ENCODE data around the gene NOX5.

Gene NOX5

DNA sequence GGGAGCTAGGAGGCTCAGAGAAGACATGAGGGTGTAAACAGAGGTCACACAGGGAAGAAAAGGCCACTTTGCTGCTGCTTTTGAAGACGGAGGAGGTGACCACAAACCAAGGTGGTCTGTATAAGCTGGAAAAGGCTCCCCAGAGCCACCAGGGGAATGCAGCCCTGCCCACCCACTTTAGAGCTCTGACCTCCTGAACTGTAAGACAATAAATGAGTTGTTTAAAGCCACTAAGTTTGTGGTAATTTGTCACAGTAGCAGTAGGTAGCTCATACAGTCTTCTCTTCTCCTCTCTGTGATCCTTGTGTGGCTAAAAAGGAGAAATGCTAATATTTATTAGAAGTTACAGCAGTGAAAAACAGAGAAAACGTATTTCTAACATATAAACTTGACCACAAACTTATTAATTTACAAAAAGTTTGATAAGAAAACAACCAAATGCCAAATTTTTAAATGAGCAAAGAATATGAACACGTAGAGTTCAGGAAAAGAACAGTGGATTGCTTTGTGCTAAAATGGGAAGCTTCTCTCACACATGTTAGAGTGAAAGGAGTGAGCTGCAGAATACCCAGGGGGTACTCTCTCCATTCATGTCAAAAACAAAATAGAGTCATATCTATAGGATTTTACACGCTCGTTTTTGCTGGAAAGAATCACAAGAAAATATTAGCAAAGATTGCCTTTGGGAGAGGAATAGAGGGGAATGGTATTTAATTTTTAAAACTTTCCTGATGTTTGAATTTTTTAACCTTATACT, 71.0 kb downstream of the NOX5 start:
- no peak for DNase-seq

DNA sequence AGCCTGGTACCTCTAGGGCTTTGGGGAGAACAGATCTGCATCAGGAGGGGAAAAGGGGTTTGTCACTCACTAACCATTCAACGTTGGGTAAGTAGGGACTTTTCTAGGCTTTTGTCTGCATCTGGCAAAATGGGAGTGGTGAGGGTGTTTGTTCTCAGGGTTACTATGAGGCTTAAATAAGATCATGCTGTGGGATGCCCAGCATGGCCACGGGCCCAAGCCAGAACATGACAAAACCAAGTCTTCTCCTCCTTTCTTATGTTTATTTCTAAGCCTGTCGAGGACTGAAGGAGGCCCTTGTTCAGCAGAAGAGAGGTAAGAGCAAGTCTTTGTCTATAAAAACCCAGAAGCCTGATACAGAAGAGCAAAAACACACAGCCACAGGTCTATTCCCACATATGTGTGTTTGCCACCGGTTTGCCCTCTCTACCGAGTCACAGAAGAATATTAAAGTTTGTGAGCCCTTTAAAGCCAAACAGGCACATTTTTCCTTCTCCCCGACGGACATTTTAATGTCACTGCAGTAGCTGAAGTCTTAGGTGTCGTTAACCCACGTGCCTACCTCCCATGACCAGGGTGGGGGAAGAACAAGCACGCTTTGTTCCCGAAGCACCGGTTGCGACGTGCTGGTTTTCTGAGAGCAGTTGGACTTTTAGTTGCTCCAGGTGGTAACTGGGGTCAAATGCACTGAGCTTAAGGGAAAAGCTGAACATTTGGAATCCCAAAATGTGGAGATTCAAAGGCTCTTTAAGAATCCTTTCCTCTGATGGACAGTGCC, 72.1 kb downstream of the NOX5 start:
- DNase-seq: no peak

DNA sequence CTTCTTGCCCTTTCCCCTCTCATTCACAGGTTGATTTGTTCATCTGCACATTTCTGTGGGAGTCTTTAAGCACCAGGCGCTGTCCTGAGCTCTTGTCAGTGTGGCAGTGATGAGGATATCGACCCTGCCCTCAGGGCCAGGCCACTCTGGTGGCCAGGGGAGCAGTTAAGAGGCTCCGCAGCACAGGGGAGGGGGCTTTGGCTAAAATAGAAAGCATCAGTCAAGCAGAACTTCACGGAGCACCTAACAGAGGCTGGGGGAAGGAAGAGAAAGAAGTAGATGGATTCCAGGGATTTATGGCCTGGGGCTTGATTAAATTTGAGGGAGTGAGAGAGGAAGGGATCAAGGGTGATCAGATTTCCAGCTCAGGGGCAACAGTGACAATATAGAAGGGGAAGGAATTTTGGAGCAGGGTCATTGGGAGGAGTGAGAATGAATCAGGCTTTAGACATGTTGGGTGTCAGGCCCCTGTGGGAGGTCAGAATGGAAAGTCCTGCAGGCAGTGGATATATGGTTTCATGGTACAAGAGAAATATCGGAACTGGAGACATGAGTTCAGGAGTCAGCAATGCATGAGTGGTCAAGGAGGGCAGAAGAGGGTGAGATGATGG, 73.0 kb downstream of the NOX5 start:
- DNase-seq: no peak

DNA sequence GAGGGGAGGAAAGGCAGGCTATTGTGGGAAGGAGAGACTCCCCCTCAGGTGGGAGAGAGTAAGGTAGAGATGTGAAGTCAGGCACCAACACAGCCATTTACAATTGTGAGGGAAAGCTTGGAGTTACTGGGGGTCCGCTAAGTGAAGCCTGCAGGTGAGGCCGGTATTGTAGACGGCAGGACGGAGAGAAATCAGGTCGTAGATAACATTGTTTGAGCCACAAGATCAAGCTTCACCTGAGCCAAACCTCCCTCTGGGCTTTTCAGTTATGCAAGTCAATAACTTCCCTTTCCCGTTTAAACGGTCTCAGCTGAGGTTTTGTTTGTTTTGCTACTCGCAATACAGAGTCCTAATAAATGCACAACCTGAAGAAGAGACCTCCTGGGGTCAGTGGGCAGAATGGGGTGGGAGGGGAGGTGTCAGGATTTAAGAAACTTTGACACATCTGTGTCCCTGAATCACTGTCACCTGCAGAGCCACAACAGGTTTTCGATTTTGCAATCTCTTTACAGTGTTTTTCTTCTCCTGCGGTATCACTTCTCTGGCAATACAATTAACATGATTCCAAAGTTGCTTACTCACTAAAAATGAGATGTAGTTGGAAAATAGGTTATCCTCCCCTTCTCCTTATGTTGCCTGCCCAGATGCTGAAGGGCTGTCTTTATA, 73.9 kb downstream of the NOX5 start:
- no peak for DNase-seq

DNA sequence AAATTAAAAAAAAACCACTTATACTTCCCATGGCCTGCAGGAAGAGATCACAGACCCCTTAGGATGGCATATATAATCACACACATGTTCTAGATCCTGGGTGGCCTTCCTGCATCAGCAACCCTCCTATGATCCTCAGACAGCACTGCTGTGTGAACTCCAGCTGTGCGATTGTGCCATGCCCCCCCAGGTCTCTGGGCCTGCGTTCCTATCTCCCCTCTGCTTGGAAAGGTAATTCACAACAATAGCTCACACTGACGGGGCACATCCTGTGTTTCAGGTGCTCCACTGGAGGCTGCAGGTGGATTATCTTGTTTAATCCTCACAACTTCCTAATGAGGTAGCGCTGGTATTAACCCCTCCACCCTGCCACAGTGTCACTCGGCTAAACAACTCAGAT, 74.8 kb downstream of the NOX5 start:
- no peak for DNase-seq

DNA sequence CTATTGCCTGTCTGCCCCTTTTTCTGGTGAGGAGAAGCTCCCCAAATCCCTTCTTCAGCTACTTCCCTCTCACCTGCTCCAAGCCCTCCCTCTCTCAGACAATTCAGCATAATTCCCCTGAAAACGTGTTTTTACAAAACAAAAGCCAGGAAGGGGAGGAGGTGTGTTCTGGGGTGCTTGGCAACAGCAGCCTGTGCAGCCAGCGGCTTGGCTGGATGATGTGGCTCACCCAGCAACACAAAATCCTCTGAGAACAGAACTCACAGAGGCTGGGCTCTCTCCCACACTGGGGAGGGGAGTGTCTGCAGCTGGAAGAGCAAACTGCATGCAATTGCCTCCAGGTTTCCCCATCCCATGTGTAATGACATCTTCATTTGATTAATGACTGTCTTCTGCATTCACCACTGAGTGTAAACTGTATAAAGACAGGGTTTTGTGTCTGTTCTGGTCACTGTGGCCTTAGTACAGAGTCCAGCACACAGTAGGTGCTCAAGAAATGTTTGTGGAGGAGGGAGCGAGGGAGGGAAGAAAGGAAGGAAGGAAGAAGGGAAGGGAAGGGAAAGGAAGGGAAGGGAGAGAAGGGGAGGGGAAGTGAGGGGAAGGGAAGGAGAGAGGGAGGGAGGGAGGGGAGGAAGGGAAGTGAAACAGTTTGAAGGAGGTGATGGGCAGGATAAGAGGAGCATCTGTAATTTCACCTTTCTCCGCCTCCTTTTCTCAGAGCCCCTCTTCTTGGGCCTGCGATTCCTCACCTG, 75.9 kb downstream of the NOX5 start:
- DNase-seq: no peak

DNA sequence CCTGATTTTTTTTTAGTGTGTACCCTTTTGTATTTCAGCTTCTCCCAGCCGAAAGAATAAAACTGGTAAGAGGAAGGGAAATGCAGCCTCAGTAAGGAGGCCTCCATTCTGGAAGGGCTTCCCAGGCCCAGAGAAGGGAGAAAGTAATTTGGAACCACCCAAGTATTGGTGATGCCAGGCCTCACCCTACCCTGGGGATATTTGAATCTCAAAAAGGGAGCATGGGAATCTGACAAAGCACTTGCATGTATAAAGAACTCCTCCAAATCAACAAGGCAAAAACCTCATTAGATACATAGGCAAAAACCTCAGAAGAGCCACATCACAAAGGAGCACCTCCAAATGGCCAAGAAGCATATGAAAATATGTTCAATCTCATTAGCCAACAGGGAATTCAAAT, 77.2 kb downstream of the NOX5 start:
- no peak for DNase-seq

DNA sequence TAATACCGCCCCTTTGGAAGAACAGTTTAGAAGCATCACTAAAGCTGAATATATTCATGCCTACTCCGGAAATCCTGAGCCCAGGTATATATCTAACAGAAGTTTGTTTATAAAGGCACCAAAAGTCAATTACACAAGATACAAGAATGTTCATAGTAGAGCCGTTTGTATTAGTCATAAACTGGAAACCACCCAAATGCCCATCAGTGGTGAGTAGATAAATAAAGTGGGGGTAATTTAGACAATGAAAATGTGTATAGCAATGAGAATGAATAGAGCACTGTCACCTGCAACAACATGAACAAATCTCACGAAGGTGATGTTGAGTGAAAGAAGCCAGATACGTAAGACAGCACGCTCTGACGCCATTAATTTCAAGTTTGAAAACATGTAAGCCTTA, 77.7 kb downstream of the NOX5 start:
- DNase-seq: no peak

DNA sequence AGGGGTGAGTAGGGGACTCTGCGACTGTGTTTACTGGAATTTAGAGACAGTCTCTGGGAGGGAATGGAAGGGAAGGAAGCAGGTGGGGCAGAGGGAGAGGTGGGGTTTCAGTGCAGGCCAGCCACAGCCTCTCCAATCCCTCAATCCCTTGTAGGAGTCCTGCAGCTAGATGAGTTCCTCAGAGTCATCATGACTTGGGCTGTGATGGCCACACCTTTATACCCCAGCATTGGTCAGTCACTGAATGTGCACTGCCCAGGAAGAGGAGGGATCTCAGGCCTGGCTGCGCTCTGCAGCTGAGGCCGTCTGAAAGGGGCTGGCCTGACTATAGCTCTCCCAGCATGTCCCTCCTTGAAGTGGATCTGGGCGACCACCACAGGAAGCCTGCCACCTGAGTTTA, 78.6 kb downstream of the NOX5 start:
- DNase-seq: no peak

DNA sequence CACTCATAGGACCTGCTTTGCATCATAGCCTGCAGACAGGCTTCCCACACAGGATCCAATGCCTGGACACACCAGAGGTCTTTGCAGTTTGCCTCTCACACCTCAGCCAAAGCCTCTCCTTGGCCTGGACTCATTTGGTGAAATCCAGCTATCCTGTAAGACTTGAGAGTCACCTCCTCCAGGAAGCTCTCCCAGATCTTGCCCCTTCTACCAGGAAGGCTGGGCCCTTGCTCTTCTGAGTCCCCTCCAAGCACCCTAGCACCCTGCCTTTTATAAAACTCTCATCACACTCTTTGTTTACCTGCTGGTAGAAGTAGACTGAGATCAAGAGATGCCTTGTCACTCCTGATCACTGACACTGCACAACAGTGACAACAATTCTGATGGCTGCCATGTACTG, 79.1 kb downstream of the NOX5 start:
- no peak for DNase-seq

DNA sequence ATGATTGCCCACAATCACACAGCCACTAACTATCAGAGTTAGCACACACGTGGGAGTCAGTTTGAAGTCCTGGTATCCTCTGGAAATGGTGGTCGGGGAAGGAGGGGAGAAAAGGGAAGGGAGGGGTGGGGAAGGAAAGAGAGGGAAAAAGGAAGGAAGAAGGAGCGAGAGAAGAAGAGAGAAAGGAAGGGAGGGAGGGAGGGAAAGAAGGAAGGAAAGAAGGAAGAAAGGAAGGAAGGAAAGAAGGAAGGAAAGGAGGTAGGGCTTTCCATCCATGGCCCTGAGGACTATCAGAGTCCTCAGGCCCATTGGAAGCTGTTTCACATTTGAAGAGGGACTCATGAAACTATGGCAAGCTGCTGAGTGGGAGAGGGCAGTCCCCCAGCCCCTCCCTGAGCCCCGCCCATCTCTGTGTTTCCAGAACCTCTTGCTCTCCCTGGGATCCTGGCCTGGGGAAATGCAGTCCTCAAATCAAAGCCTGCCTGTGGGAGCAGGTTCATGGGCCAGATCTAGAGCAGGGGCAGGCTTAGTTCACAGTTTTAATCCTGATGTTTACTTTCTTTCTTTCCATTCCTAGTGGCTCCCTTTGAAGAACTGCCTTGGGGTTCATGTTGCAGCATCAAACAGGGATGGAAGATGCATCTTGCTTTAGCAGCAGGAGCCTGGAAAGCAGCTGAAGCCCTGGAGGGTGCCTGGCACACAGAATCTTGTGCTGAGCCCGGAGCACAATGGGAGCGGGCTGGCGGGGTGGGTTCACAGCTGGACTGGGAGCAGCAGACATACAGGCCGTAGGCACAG, 79.8 kb downstream of the NOX5 start:
- DNase-seq: no peak

DNA sequence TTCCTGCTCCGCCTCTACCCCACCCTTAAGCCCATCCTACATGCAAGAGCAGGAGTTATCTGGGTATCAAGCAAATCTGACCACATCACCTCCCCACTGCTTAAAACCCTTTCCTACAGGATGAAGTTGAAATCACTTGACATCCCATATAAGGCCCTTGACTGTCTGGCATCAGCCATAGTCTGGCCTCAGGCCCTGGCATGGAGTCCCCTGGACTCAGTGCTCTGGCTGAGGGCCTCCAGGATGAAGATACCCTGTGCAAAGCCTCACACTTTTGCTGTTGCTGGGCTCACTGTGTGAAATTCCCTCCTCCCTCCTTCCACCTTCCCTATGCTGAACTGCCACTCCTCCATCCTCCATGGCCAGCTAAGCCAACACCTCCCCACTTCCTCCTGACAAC, 80.8 kb downstream of the NOX5 start:
- DNase-seq: no peak

DNA sequence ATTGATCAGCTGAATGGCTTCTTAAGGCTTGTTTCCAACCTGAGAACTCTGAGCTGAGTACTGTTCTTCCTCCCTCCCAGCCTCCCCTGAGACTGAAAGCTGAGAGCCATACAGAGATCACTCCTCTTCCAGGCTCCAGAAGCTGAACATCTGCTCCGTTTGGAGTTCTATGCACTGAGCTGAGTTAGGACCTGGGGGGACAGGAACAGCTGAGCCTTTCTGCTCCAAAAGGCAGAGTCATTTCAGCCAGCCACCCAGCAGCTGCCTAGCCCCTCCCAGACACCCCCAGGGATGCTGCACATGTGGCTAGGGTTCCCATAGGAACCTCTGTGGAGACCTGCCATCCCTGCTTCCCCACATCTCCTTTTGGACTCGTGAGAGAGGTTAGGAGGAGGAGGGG, 81.7 kb downstream of the NOX5 start:
- DNase-seq: no peak

DNA sequence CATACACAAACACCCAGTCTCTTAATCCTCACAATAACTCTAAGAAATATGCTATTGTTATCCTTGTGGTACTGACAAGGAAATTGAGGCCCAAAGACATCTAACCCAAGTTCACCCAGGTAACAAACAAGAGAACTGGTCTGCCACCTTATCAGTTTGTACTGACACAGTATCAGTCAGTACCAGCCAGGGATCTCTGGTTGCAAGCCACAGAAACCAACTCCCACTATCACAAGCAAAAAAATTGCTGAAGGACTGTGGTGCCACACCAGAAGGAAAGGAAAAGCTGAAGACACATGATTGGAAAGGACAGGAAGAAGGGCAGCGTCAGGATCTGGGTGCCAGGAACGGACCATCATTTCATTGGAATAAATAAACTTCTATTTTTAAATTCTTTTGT, 82.1 kb downstream of the NOX5 start:
- DNase-seq: no peak

DNA sequence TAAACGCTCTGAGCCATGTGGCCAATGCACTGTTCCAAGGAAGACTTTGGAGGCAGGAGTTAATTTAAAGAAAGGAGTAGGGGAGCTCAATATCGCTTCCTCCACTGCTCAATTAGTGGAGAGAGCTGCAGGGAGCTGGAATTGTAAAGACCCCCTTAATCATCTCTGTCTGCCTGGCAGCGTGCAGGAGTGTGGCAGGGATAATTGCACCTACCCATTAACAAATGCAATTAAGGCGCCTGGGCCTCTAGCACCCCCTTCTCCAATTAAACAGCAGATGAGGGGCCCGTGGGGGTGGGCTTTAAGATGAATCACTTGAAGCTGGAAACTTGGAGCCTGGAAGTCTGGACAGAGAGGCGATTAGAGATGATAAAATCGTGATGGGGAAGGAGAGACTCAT, 84.3 kb downstream of the NOX5 start:
- DNase-seq: no peak

DNA sequence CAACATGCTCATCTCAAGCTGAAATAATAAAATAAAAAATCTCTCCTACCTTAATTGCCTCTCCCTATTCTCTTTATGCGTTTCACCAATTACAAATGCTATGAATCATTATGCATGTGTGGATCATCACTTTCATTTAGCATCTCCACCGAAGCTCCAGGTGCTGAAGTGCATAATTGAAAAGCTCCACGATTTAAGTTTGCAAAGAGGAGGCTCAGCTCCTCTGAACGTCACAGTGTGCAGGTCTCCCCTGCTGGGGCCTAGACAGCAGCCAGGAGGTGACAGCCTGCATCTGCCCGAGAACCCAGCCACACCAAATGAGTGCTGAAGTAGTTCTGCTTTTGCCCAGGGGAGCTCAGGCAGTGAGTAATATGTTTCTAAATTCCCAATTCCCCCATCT, 85.4 kb downstream of the NOX5 start:
- no peak for DNase-seq

DNA sequence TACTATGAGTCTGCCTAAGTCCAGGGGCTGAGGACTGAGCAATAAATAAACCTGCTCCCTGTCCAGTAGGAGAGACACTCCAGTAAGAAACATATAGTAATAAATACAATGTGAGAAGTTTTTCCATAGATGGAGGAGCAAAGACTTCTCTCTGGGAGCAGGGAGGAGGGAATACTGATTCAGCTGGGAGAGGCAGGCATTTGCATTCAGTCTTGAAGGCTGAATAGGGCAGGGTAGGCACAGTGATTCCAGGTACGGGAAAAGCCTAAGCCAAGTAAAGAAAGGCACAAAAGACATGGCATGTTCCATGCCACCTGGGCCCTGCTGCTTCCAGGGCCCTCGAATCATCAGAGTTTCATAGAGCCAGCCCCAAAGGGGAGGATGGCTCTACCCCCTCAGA, 86.3 kb downstream of the NOX5 start:
- no peak for DNase-seq

DNA sequence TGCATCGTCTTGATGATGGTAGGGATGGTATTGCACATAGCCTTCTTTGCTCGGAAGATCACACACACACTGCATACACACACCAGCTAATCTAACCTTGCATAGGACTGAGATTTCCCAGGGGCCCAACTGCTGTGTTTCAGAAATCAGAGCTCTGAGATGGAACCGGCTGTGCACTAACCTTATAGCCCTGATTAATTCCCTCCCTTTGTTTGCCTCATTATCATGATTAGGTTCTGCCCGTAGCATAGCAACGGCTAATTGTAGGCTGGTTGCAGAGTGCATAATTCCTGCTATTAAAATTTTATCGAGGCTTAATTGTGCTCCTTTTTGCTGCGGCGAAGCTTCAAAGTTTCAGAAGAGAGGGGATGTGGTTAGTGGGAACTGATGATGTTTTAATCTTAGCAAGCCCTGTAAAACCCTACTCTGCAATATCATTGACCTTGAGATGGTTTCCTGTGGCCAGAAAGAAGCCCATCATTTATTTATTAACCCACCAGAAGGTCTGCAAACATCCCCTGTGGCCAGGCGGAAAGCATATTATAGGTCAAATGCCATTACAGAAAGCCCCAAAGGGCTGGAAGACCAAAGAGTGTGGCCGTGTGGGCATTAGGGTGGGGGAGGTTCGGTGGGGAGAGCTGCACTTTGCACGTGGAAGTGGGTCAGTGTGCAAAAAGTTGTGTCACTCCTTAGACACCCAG, 89.7 kb downstream of the NOX5 start:
- no peak for DNase-seq

DNA sequence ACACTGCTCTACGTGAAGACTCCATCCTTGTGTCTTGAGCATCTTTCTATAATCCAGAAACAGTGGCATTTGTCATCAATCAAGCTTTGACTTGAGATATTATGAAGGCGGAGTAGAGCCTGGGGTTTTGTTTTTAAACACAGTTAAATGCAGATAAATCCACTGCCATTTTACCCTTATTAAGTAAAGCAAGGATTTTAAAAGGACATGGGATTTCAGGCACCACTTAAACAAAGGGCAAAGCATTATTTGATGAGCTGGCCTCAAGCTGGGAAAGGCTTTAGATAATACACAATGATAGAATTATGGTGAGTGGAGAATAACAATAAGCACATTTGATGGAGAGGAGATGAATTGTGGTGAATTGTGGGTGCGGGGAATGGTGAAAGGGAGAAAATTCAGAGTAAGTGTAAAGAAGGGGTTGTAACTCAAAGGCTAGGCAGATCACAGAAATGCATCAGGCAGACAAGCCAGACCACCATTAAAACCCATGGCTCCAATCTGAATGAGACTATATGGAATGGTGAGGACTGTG, 91.0 kb downstream of the NOX5 start:
- DNase-seq: no peak

DNA sequence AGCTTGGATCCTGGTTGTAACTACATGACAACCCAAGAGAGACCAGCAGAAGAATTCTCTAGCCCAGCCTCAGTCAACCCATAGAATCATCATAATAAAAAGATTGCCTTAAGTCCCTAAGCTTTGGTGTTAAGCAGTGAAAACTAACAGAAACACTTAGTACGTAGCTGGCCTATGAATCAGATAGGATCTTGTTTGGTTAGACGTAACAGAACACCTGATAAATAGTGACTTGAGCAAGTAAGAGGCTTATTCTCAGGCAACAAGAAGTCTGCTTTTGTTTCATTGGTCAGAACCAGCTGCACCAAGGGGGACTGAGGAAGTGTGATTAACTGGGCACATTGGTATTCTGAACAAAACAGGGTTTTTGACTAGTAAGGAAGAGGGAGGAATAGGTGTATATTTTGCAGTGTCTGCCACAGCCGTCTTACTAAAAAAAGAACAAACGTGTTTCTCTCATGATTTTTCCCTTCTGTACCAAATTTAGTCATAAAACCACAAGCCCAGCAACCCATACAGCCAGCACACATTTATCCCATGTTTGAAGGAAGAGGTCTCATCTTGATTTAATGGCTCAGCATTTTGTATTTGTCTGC, 92.6 kb downstream of the NOX5 start:
- DNase-seq: no peak

Data from cortex of kidney (tissue), 1 donor.